ENCODE data around the gene PPARA.
"Not testable (repeated sequence)": the region's sequence is repeated elsewhere in the genome, so short reads cannot be mapped to it uniquely, and the experiment has no call there.

The PPARA gene

DNA sequence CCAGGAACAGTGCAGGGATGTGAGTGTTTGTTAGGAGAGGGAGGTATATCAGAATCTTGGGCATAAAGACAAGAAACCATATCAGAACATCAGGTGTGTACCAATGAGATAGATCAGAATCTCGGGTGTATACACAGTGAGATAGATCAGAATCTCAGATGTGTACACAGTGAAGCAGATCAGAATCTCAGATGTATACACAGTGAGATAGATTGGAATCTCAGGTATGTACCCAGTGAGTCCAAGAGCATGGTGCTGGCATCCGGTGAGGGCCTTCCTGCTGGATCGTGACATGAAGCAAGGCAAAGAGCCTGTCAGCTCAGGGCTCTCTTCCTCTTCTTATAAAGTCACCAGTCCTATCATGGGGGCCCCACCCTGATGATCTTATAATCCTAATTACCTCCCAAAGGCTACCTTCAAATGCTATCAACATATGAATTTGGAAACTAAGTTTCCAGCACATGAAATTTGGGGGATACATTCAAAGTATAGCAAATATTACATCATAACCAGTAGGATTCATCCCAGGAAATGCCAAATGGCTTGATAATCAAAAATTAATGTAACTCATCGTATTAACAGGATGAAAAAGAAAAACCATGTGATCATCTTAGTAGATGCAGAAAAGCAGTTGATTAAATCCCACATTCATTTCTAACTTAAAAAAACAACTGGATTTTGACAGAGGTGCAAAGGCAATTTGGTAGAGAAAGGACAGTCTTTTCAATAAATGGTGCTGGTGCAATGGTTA, 28.6 kb downstream of the PPARA start:
- DNase-seq, result no peak

DNA sequence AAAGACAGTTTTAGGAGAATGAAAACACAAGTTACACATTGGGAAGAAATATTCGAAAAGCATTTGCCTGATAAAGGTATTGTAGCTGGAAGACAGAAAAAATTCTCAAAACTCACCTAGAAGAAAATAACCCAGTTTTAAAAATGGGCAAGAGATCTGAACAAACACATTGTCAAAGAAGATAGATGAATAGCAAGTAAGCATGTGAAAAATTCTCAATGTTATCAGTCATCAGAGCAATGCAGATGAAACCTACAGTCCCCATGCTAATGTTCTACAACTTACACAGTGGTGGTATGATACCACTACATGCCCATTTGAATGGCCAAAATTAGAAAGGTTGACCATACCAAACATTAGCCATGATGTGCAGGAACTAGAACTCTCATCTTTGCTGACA, 29.4 kb downstream of the PPARA start:
- DNase-seq, result no peak

DNA sequence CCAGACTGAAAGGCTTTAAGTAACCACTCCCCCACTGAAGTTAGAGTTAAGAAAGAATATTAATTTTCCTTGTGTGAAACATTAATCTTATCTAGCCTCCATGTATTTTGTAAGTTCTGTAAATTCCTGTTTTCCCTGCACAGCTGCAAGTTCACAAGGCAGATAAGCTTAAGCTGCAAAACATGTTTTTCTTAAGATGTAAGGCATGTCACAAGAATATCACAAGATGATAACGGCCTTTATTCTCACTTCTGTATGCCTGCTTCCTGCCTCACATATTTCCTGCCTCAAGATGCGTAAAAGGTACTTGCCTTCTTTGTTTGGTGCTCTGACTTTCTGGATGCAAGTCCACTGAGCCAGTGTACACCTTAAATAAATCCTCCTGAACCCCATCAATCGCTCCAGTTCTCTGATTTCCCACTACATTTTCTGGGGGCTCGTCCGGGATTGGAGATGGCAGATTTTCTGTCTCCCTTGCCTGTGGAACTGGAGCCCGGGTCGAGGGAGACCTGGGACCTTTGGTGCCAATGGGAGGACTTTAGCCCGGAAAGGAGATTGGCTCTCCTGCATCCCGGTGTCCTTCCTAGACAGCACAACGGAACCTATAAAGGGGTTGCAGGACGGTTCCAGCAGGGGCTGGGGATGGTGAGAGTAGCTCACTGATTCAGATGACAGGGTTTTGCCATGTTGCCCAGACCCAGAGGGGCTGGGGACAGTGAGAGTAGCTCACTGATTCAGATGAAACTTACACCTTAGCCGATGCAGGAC, 30.2 kb downstream of the PPARA start:
- no peak for DNase-seq

DNA sequence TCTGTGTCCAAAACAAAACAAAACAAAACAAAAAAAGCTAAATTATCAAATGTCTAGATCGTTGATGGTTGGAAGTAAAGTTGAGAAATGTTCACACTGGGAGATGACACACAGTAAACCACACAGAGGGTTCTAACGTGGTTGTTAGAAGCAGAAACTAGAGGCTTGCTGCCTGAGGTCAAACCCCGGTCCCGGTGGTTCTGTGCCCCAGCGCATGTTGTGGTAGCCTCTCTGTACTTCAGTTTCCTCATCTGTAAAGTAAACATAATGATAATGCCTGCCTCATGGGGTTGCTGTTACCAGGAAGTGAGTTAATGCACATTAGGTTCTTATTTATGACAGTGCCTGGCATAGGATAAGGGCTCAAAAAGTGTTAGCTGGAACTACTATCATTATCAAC, 33.4 kb downstream of the PPARA start:
- no peak for DNase-seq

DNA sequence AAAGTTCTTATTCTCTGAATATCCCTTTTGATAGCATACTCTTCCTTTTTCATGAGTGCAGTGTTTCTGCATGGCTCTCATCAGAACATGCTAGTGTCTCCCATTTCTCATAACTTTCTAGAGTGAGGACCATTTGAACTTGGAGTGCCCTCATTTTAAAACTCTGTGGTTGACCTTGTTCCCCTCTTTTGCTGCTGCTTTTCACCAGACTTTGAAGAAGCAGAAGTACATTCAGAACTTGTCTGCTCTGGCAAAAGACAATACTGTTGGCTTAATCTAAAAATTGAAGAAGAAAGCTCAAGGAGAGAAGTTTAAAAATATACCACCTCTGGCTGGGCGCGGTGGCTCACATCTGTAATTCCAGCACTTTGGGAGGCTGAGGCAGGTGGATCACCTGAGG, 35.0 kb downstream of the PPARA start:
- DNase-seq, result peak; percentile 9

DNA sequence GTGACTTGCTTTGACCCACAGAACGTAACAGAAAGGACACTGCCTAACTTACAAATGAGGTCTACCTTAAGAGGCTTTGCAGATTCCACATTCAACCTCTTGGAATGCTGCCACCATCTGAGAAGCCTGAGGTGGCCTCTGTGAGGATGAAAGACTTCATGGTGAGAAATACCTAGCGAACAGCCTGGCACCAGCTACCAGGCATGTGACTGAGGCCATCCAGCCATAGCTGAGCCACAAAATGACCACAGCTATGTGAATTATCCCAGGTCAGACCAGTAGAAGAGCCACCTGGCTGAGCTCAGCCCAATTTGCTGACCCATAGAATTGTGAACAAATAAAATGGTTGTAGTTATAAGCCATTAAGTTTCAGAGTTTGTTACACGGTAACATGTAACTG, 37.5 kb downstream of the PPARA start:
- DNase-seq, result no peak

DNA sequence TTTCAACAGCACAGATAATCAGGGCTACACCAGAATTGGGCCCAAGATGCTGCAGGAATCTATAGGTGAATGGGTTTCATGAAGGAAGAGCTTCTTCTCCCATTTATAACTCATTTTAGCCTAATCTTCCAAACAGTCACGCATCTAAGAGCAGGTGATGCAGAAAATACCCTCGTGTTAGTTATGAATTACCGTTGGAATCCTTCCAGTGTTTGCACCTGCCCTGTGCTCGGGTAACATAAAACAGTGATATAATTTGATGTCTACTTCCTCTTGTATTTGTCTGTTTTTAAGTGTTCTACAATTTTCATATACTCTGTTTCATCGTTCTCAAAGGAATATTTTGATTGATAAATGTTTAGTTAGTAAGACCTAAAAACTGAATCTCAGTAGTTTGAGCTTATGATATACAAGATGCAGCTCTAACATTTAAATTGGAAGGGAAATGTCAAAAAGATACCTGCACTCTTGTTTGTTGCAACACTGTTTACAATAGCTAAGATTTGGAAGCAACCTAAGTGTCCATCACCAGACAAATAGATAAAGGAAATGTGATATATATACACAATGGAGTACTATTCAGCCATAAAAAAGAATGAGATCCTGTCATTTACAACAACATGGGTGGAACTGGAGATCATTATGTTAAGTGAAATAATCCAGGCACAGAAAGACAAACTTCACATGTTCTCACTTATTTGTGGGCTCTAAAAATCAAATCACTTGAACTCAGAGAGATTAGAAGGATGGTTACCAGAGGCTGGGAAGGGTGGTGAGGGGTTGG, 42.1 kb downstream of the PPARA start:
- no peak for DNase-seq

DNA sequence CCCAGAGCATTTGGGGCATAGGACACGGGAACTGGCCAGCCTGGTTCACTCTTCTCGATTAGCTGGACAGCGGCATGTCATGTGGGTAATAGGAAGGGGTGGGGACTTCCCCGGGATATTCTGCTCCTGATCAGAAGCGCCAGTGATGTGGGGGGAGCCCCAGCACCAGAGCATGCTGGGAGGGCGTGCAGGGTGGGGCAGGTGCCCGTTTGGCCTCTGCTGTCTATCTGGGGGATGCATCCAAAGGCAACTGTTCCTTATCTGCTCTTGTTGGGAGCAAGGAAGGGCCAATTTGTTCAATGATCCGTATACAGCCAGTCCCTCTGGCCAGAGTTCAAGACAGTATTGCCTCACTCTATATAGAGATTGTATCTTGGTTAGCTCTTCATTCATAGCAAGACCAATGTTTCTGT, 43.6 kb downstream of the PPARA start:
- DNase-seq, result no peak

DNA sequence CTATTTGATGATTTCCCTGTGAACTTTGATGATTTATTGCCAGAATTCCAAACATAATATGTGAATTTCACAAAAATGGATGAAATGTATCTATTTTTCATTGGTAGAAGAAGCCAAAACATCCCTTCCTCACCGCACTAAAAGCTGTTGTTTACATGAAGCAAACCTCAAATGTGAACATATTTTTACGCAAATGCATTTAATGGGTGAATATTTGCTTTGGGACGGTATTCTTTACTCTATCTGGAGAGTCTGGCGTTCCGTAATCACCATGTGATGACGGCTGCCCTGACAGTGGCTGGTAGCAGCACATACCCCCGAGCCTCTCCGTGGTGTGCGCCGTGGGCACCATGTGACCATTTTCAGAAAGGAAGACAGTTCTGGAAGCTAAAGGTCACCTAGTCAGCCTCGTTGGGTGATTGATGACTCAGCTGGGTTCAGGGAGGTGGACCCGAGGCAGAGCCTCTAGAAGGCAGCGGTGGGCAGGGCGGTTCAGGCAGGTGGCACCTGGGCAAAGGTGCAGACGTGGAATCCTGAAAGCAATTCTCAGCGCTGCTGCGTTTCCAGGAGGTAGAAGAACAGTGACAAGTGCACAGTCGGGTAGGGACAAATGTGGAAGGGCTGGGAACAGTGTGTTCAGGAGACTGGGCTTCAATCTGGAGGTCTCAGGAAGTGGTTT, 45.3 kb downstream of the PPARA start:
- no peak for DNase-seq

DNA sequence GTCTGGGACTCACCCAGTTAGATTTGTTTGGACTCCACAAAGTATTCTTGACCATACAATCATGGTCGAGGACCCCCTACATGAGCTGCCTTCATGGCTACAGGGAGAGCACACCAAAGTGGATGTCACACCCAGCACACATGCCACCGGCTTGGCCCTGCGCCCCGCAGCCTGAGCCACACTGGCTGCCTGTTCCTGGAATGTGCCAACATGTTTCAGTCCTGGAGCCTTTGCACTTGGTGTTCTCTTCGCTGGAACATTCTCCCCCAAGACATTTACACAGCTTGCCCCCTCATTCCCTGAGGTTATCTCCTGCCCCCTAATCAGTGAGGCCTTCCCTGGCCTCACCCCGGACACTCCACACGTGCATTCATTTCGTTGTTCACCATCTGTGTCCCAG, 46.0 kb downstream of the PPARA start:
- peak; percentile 17 for DNase-seq

DNA sequence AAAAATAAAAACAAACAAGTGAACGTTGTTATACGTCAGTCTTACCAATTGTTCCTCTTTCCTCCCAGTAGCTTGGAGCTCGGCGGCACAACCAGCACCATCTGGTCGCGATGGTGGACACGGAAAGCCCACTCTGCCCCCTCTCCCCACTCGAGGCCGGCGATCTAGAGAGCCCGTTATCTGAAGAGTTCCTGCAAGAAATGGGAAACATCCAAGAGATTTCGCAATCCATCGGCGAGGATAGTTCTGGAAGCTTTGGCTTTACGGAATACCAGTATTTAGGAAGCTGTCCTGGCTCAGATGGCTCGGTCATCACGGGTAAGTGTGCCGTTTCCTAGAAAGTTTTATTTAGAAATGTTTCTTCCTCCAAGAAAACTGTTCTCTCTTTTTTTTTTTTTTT, 47.9 kb downstream of the PPARA start:
- no peak for DNase-seq

DNA sequence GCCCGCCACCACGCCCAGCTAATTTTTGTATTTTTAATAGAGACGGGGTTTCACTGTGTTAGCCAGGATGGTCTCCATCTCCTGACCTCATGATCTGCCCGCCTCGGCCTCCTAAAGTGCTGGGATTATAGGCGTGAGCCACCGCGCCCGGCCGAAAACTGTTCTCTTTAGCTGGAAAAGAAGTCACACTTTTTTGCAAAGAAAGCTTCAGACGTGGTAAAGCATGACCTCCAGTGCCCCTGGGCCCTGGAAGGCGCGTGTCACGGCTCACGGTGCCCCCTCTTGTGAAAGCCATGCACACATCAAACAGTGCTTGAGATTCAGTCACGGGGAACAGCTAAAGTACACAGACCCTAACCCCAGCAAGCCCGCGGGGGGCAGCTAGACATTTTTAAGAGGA, 48.5 kb downstream of the PPARA start:
- DNase-seq, result not testable (repeated sequence)

DNA sequence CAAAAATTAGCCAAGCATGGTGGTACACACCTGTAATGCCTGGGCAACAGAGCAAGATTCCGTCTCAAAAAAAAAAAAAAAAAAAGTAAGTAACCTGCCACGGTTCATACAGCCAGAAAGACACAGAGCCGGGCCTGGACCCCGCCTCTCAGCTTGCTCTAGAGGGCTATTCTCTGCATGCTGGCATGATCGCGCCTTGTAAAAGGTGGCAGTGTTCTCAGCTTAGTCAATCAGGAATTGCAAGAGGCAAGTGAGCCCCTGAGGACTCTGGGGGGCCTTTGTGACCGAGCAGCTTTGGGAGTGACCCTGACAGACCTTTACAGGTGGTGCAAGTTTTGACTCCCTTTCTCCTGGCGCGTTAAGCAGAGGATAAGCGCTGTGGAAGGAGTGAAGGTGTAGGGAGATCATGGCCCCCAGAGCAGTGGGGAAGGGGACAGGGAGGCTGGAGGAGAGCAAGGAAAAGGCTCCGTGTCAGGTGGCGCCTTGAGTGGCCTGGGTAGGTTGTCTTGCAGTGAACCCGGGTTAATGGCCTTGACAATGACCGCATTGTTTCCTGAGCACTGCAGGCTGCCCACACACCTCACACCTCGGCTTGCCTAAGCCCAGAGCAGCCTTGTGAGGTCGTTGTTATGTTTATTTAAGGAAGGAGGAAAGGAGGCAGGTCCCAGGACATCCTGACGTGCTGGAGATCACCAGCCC, 50.9 kb downstream of the PPARA start:
- DNase-seq, result no peak

DNA sequence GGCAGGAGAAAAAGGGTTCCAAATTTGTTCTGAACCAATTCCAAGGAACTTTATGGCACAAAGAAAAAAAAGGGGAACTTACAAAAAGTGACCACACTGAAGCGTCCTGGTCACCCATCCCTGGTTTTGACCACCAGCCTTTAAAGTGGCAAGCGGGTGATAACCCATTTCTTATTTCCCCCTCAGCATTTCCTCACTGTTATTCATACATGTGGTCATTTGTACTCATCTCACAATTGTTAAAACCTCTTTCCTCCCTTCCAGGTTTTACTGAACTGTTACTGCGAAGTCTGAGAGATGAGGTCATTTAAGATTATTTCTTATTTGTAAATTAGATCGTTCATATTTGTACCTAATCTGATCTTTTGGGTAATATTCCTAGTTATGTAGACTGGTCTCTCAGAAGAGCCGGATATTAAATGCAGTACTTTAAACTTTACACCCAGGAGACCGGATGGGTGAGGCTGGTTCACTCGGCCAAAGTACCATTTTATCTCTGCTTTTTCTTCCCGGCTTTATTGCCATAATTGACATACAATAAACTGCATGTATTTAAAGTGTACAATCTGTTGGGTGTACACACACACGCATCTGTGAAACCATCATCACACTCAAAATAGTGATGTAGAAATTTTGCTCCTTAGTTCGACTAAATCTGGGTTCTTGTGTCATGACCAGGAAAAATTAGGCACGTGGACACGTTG, 52.7 kb downstream of the PPARA start:
- DNase-seq, result no peak

DNA sequence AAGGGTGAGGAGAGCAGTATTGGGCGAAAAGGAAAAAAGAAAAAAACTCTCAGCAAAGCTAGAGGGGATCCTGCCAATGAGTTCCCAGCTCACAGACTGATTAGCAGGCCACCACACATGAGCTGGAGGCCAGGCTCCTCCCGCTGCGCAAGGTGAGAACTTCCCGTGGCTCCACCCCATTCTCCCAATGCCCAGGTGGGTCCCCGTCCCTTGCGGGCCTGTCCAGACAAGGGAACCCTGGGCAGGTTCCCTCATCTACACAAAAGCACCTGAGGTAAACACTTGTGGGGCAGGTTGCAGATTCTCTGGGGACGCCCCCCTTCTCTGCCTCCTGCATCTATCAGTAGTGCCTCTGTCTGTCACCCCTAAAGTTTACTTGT, 53.3 kb downstream of the PPARA start:
- DNase-seq, result no peak

DNA sequence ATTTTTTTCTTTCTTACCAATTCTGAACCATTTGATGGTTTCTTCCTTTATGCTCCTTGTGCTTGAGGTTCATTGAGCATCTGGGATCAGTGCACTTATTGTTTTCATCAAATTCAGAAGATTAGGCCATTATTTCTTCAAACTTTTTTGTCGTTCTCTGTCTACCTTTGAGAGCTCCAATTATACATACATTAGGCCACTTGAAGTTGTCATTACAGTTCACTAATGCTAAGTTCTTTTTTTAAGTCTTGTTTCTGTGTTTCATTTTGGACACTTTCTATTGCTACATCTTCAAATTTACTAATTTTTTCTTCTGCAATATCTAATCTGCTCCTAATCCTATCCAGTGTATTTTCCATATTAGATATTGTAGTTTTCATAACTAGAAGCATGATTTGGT, 58.9 kb downstream of the PPARA start:
- no peak for DNase-seq

DNA sequence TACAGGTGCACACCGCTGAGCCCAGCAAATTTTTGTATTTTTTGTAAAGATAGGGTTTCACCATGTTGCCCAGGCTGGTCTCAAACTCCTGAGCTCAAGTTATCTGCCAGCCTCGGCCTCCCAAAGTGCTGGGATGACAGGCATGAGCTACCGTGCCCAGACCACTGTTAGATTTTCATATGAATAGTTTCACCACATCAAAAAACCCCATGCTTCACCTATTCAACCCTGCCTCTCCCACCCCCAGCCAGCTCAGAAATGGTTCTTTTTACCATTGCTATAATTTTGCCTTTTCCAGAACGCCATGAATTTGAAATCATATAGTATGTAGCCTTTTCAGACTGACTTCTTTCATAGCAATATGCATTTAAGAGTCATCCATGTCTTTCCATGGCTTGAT, 61.9 kb downstream of the PPARA start:
- DNase-seq, result no peak

DNA sequence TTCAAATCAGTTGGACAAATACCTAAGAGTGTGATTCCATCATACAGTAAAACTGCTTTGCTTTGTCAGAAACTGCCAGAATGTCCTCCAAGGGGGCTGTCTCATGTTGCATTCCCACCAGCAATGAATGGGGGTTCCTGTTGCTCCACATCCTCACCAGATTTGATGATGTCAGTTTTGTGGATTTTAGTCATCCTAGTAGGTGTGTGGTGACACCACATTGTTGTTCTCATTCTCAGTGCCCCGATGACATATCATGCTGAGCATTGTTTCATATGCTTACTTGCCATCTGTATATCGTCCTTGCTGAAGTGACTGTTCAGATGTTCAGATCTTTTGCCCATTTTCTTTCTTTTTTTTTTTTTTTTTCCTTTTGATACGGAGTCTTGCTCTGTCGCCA, 62.7 kb downstream of the PPARA start:
- no peak for DNase-seq

DNA sequence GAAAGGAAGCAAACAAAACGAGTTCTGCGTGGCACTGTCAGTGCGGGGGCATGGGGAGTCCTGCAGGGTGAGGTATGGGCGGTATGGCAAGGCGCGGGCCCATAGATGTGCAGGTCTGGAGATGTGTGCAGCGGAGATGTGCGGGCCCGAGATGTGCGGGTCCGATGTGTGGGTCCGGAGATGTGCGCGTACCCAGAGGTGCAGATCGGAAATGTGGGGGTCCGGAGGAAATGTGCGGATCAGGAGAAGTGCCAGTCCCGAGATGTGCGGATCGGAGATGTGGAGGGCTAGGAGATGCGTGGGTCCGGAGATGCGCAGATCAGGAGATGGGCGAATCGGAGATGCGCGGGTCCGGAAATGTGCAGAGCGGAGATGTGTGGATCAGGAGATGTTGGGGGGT, 63.8 kb downstream of the PPARA start:
- DNase-seq, result no peak

DNA sequence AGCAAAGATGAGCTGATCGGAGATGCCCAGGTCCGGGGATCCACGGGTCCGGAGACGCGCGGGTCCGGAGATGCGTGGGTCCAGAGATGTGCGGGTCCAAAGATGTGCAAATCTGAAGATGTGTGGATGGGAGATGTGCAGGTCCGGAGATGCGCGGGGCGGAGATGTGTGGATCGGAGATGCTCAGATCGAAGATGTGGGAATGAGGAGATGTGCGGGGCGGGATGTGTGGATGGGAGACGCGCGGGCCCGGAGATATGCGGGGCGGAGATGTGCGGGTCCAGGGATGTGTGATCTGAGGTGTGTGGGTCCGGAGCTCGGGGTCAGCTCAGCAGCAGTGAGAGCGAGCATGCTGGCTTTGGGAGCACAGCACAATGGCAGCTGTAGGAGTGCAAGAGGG, 64.3 kb downstream of the PPARA start:
- DNase-seq, result no peak

DNA sequence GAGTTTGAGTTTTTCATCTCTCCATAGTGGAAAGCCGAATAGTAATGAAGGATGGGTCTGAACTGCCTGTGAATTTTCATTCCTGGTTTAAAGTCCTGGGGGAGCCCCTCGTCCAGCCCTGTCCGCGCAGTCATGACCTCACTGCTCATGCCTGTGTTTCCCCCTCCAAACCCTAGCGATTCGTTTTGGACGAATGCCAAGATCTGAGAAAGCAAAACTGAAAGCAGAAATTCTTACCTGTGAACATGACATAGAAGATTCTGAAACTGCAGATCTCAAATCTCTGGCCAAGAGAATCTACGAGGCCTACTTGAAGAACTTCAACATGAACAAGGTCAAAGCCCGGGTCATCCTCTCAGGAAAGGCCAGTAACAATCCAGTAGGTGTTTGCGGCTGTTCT, 69.3 kb downstream of the PPARA start:
- DNase-seq, result no peak

DNA sequence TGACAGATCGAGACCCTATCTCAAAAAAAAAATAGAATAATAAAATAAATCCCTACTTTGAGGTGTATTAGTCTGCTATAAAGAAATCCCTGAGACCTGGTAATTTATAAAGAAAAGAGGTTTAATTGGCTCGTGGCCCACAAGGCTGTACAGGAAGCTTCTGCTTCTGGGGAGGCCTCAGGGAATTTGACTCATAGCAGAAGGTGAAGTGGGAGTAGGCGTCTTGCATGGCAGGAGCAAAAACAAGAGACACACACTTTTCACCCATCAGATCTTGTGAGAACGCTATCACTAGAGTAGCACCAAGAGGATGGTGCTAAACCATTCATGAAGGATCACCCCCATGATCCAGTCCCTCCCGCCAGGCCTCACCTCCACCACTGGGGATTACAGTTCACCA, 70.6 kb downstream of the PPARA start:
- no peak for DNase-seq
